HEK293T (cell line): ENCODE results near the gene MAML2.

ENCODE experiments used
- ARNT ChIP-seq: fragments of 450-650 bp; IDR thresholded peaks from 2 replicates; pipeline ENCODE4 v1.6.1; 2017; ENCODE audit warnings: mild to moderate bottlenecking
- BHLHE40 ChIP-seq: fragments of 450-650 bp; IDR thresholded peaks from 2 replicates; pipeline ENCODE4 v1.6.1; 2016; ENCODE audit warnings: mild to moderate bottlenecking, moderate library complexity, borderline replicate concordance
- FOXA1 ChIP-seq: fragments of 450-650 bp; IDR thresholded peaks from 2 replicates; pipeline ENCODE4 v1.6.1; 2016; ENCODE audit warnings: mild to moderate bottlenecking
- HDGF ChIP-seq: fragments of 450-650 bp; IDR thresholded peaks from 2 replicates; pipeline ENCODE4 v1.6.1; 2017; ENCODE audit warnings: antibody characterized with exemption, borderline replicate concordance
- LEF1 ChIP-seq: fragments of 450-650 bp; IDR thresholded peaks from 2 replicates; pipeline ENCODE4 v1.6.1; 2017; ENCODE audit warnings: mild to moderate bottlenecking, borderline replicate concordance
- NFRKB ChIP-seq: fragments of 450-650 bp; IDR thresholded peaks from 2 replicates; pipeline ENCODE4 v1.6.1; 2016; ENCODE audit warnings: mild to moderate bottlenecking, moderate library complexity
- SP1 ChIP-seq: fragments of 450-650 bp; IDR thresholded peaks from 2 replicates; pipeline ENCODE4 v1.6.1; 2017
- SUZ12 ChIP-seq: fragments of 450-650 bp; IDR thresholded peaks from 2 replicates; pipeline ENCODE4 v1.6.1; 2016; ENCODE audit warnings: mild to moderate bottlenecking
- TARDBP ChIP-seq: fragments of 450-650 bp; IDR thresholded peaks from 2 replicates; pipeline ENCODE4 v1.6.1; 2016
- ZNF384 ChIP-seq: fragments of 450-650 bp; IDR thresholded peaks from 2 replicates; pipeline ENCODE4 v1.6.1; 2016
- TF ChIP-seq, protein P1 (sequence below): fragments of 450-650 bp; IDR thresholded peaks from 2 replicates; pipeline ENCODE4 v1.6.1; 2016

DNA sequence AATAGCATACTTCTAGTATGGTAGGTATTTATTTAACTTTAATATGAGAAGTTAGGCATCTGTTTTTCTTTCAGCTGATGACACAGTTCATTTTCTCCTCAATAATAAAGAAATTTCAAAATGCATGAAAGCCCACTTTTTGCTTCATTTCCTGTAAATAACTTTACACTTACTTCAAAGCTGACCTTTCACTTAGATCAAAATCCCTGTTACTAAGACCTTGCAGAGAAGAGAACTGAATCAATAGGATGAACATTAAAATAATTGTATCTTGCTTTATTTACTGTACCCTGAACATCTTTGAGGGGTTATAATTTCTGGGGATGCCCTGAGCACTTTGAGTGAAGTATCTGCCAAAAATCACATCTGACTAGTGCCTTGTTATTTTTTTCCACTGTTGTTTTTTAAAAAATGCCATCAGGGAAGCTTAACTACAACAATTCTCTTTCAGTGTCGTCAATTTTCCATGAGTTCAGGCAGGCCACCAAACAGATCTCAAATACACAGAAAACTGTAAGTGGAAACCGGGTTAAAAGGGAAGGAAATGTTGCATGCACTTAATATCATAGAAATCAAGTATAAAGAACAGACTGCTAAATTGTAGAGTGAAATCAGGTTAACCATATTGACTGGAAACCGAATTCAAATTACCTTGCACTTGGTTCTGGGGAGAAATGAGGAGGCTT lies 206.2 kb downstream of the MAML2 start:
- TF ChIP-seq FOXA1: no peak
- TF ChIP-seq ARNT: no peak
- TF ChIP-seq BHLHE40: no peak
- TF ChIP-seq, protein P1, sequence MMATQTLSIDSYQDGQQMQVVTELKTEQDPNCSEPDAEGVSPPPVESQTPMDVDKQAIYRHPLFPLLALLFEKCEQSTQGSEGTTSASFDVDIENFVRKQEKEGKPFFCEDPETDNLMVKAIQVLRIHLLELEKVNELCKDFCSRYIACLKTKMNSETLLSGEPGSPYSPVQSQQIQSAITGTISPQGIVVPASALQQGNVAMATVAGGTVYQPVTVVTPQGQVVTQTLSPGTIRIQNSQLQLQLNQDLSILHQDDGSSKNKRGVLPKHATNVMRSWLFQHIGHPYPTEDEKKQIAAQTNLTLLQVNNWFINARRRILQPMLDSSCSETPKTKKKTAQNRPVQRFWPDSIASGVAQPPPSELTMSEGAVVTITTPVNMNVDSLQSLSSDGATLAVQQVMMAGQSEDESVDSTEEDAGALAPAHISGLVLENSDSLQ: no peak
- TF ChIP-seq HDGF: no peak
- TF ChIP-seq TARDBP: no peak
- TF ChIP-seq SP1: no peak
- TF ChIP-seq NFRKB: no peak
- TF ChIP-seq LEF1: no peak
- TF ChIP-seq SUZ12: no peak
- no peak for TF ChIP-seq ZNF384
